Measurements from ENCODE around the gene MESD.

GRCh38 chr15:80915472-80915871 is 74.1 kb downstream of the MESD start:
- TF ChIP-seq, protein P1, sequence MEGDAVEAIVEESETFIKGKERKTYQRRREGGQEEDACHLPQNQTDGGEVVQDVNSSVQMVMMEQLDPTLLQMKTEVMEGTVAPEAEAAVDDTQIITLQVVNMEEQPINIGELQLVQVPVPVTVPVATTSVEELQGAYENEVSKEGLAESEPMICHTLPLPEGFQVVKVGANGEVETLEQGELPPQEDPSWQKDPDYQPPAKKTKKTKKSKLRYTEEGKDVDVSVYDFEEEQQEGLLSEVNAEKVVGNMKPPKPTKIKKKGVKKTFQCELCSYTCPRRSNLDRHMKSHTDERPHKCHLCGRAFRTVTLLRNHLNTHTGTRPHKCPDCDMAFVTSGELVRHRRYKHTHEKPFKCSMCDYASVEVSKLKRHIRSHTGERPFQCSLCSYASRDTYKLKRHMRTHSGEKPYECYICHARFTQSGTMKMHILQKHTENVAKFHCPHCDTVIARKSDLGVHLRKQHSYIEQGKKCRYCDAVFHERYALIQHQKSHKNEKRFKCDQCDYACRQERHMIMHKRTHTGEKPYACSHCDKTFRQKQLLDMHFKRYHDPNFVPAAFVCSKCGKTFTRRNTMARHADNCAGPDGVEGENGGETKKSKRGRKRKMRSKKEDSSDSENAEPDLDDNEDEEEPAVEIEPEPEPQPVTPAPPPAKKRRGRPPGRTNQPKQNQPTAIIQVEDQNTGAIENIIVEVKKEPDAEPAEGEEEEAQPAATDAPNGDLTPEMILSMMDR (IDR thresholded peaks at IDR 0.05): no peak
- no peak for TF ChIP-seq ZFX (IDR thresholded peaks at IDR 0.05; ENCODE audit: borderline replicate concordance)
